GM21381 (cell line): ENCODE data around the gene CCDC71L.
"Not testable (repeated sequence)": the region's sequence is repeated elsewhere in the genome, so short reads cannot be mapped to it uniquely, and the experiment has no call there.

Experiments used
- ATAC-seq: cut with Tn5 transposase; IDR thresholded peaks from one replicate; pipeline ENCODE4 v1.9.1; 2021; ENCODE audit warnings: mild to moderate bottlenecking, moderate library complexity; ENCODE audit not compliant: unreplicated experiment

The CCDC71L gene

DNA sequence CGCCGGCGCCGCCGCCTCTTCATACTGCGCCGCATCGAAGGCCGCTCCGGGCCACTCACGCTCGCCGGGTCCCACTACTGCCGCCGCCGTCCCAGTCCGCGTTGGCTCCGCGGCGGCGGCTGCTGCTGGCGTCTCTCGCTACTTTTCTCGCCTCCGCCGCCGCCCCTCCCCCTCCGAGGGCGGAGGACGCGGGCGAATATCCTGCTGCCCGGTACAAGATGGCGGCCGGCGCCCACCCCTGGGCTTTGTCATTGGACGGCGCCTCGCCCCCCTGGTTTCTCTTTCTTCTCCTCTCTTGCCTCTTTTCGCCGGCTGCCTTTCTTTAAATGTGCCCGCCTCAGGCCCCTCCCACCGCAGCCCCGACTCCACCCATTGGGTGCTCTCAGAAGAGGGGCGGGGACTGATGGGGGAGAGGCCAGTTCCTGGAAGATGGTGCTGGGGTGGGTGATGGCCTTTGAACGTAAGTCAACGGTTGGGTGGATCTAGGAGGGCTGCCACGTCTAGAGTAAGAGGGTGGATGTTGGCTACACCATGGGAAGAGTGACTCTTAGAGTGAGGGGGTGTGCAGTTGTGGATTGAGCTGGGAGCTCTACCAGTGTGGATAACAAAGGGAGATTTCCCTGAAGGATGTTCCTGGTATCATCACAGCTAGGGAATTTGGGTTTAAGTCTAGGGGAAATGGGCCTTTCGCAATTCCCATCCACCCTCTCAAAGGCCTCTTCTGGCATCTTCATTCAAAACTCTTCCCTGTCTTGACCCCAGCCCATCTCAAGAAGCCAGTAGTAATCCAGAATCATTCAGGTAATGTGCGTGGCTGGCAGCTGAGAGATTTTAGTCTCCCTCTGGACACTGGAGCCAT lies at the start of gene CCDC71L:
TSS of gene CCDC71L (minus strand) at position 297 of the 859 bp plus-strand sequence. CDS start at position 35, 262 bp downstream.
- ATAC-seq, result peak; percentile 76

DNA sequence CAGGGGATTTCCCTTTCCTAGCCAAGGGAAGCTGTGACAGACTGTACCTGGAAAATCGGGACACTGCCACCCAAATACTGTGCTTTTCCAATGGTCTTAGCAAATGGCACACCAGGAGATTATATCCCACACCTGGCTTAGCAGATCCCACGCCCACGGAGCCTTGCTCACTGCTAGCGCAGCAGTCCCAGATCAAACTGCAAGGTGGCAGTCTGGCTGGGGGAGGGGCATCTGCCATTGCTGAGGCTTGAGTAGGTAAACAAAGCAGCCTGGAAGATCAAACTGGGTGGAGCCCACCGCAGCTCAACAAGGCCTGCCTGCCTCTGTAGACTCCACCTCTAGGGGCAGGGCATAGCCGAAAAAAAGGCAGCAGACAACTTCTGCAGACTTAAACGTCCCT lies 48.6 kb upstream of the CCDC71L start:
- ATAC-seq, result not testable (repeated sequence)

DNA sequence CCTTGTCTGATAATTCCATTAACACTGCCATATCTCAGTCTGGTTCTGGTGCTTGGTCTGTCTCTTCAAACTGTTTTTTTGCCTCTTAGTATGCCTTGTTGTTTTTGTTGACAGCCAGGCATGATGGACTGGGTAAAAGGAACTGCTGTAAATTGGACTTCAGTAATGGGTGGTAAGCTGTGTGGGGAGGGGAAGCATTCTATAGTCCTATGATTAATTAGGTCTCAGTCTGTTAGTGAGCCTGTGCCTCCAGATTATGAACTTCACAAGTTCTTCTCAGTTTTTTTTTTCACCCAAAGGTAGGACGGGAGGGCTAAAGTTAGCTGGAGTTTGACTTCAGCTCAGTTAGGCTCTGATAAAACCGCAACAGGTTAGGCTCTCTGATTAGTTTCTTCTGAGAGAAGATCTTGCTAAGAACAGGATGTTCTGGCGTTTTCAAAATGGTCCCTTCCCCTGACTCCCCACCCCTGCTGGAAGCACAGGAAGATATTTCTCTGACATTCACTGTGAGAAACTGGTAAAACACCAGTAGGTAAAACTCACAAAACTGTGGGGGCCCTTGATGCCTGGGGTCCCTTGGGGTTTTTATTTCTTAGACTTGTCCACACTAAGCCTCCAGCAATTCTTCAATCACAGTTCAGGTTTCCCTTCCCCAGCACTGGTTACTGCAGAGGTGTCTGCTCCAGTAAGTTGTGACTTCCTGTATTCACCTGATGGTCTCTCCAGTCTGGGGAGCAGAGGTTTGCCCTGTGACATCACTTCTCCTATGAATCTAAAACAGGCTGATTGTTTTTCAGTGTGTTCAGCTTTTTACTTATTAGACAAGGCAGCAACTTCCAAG lies 43.3 kb upstream of the CCDC71L start:
- no peak for ATAC-seq

DNA sequence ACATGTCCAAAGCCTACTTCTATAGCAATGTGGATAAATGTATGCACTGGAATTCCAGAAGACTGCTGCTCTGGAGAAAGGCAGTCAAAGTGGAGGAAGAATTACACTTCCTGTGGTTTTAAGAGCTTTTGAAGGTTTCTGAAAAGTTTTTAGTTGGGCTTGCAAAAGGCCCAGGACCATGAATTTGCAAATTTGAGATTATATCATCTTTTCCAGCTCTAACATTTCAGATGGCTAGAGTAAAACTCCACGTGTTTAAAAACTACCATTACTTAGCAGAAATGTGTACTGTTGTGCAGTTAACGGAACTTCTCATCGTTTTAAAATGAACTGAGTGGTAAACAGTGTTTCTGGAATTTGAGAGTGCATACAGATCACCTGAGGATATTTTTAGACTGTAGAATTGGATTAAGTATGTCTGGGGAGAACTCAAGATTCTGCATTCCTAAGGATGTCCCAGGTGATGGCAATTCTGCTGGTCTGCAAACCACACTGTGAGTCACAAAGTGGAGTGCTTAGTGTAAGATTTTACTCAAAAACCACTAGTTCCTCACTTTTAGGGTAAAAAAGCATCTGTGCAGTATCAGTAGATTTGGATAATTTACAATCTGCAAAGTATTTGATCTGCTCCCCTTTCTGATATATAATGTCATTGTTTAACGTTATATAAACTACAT lies 32.9 kb upstream of the CCDC71L start:
- no peak for ATAC-seq

DNA sequence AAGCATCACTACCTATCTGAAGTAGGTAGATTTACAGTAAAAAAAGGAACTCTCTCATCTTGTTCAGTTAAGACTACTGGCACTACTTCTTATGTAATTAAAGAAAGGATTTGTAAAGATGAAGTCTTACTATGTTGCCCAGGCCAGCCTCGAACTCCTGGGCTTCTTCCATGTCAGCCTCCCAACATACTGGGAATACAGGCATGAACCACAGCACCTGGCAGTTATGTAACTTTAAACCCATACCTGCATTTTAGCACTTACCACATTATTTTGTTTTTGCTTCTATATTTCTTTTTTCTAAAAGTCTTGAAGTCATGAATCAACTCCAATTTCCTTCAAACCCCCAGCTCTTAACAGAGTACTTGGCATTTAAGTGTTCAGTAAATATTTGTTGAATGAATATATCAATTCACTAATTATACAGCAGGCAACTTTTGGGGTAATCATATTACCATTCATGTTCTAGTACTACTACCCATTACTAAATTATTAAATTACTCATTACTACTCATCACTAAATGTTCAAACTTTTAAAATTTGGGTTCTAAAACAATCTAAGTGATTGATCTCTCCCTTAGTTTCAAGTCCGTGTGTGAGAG lies 31.6 kb upstream of the CCDC71L start:
- no peak for ATAC-seq

DNA sequence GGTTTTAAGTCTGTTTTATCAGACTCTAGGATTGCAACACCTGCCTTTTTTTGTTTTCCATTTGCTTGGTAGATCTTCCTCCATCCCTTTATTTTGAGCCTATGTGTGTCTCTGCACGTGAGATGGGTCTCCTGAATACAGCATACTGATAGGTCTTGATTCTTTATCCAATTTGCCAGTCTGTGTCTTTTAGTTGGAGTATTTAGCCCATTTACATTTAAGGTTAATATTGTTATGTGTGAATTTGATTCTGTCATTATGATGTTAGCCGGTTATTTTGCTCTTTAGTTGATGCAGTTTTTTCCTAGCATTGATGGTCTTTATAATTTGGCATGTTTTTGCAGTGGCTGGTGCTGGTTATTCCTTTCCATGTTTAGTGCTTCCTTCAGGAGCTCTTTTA lies 27.2 kb upstream of the CCDC71L start:
- not testable (repeated sequence) for ATAC-seq

DNA sequence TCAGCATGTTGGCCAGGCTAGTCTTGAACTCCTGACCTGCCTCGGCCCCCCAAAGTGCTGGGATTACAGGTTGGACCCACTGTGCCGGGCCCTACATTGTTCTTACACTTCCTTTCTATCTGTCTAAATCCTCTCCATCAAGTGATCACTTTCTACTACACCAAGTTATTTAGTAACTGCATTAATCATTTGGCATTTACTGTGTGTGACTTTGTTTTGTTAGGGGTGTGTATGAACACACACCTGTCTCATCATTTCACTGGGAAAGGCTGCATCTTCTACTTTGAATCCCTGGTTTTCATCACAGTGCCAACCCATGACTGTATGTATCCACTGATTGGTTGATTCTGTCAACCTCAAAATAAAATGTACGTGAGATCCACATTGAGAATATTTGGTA lies 23.0 kb upstream of the CCDC71L start:
- ATAC-seq, result no peak

DNA sequence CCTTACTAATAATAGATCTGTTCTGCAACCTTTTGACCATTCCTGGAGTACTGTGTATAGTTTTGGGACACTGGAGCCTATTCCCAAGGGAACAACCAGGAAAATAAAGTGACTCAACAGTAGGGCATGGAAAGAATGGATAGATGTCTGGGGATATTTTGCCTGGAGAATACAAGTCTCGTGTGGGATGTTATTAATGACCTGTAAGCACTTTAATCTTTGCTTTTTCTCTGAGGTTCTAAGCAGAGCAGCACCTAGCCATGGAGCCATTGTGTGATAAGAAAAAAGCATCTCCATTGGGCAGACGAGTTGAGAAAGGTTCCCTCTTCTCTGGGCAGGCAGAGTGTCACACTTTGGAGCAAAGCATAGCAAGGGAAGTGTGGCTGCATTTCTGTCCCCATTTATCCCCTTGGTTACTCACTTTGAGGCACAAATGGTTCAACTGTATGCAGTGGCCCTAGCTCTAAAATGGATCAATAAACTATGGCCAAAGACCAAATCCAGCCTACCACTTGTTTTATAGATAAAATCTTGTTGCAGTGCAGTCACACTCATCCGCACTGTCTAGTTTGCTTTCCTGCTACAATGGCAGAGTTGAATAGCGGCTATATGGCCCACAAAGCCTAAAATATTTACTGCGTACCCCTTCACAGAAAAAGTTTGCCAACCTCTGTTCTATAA lies 21.0 kb upstream of the CCDC71L start:
- no peak for ATAC-seq

DNA sequence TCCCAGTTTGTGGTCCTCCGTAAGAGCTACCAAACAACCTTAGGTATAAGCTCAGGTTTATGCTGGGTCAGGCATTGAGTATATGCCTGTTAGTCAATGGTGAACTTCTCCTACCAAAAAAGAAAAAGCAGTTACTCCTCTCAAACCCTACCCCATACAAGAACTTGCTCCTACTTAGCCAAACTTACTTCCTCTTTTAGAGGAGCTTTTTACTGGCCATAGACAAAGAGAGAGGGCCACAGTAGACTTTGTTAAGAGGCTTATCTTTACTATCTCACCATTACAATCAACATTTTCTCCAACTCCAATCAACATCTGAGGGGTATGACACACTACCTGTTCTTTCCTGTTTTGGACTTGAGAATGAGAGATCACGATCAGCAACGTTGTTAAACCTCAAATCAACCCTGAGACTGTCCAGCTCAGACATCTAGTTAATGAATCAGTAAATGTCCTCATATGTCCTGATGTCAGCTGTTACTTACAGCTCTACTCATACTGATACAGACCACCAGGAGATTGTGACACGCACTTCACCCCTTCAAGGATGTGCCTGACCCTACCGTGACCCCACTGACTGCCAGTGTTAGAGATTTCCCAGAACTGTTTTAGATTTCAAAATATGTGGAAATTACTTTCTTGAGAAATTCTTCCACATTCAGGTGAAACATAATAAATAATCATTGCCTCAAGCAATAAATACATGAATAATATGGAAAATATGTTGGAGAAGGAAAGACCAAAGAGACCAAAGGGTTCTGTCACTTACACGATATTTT lies 18.4 kb upstream of the CCDC71L start:
- no peak for ATAC-seq

DNA sequence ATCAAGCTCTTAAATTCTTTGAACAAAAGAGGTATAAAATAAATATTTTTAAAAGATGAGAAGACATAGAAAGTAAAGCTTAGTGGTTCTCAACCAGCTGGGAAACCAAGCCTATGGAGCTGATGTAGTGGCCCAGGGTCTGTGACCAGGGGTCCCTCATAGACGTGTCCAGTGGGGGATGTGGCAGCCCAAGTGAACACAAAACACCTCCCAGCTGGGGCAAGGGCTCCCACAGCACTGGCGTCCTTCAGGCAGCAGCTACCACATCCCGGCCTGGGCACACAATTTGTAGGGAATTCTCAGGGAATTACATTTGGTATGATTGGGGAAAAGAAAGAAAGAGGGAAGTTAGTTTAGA lies 17.8 kb upstream of the CCDC71L start:
- no peak for ATAC-seq

DNA sequence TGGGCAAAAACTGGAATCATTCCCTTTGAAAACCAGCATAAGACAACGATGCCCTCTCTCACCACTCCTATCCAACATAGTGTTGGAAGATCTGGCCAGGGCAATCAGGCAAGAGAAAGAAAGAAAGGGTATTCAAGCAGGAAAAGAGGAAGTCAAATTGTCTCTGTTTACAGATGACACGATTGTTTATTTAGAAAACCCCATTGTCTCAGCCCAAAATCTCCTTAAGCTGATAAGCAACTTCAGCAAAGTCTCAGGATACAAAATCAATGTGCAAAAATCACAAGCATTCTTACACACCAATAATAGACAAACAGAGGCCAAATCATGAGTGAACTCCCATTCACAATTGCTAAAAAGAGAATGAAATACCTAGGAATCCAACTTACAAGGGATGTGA lies 15.5 kb upstream of the CCDC71L start:
- ATAC-seq, result not testable (repeated sequence)

DNA sequence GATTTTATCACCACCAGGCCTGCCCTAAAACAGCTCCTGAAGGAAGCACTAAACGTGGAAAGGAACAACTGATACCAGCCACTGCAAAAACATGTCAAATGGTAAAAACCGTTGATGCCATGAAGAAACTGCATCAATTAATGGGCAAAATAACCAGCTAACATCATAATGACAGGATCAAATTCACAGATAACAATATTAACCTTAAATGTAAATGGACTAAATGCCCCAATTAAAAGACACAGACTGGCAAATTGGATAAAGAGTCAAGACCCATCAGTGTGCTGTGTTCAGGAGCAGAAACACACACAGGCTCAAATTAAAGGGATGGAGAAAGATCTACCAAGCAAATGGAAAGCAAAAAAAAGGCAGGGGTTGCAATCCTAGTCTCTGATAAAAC lies 12.7 kb upstream of the CCDC71L start:
- not testable (repeated sequence) for ATAC-seq

DNA sequence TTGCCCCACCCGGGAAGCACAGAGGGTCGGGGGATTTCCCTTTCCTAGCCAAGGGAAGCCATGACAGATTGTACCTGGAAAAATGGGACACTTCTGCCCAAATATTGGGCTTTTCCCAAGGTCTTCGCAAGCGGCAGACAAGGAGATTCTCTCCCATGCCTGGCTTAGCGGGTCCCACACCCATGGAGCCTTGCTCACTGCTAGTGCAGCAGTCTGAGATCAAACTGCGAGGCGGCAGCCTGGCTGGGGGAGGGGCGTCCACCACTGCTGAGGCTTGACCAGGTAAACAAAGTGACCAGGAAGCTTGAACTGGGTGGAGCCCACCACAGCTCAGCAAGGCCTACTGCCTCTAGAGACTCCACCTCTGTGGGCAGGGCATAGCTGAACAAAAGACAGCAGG lies 11.0 kb upstream of the CCDC71L start:
- not testable (repeated sequence) for ATAC-seq

DNA sequence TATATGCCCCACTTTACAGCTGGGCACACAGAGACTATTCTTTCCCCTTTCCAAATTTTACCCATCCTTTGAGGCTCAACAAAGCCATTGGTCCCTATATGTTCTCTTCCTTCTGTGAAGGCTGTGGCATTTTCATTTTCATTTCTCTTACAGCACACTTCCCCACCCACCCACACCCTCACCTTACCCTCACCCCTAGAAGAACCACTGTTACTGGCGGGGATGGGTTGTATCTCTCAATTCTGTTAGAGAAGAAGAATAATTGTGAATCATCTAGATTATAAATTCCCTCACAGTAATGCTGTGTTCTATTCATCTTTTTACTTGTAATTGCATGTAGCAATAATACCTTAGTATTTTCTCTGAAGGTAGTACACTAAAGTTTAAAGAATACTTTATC lies 10.2 kb upstream of the CCDC71L start:
- no peak for ATAC-seq

DNA sequence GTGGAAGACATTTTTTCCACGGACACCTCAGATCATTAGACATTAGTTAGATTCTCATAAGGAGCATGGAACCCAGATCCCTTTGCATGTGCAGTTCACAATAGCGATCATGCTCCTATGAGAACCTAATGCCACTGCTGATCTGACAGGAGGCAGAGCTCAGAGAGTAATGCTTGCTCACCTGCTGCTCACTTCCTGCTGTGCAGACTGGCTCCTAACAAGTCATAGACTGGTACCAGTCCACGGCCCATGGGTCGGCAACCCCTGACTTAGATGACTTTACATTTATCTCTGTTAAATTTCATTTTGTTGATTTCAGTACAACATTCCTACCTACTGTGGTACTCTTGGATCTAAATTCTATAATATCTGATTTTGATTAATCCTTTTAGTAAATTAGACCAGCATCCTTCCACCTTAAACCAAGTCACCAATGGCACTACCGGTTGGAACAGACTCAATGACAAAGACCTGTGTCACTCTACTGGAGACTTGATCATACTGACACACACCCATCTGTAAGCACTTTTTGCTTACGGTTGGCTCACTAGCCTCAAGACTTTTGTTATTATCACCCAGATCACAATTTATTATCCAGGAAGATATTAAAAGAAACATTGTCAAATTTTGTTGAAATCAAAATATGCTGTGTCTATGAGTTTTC lies 8.0 kb upstream of the CCDC71L start:
- ATAC-seq, result no peak

DNA sequence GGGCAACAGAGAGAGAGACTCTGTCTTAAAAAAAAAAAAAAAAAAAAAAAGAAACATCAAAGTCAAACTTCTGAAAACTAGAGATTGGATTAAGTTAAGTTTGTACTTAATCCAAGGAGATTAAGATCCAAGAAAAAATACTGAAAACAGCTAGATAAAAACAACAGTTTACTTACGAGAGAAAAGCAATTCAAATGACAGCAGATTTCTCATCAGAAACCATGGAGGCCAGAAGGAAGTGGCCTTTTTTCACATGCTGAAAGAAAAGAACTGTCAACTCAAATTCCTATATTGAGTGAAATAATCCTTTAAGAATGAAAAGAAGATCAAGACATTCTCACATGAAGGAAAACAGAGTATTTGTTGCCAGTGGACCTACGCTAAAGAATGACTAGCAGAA lies 5.4 kb upstream of the CCDC71L start:
- ATAC-seq, result no peak

DNA sequence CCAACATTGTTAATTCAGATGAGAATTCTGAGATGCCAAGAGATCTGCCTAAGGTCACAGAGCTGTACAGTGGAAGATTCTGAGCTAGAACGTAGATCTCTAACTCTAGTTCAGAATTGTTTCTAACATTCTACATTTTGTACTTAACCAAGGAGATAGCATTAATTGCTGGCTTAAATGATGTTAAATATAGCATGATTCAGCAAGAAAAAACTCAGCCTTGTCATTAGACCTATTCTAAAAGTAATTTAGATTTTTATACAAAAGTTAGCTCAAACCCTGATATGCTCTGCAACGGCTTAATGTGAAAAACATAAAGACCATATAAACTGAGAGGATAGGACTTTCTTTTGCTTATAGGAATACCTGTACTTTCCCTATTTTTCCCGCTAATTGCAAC lies 3.4 kb upstream of the CCDC71L start:
- ATAC-seq, result no peak

DNA sequence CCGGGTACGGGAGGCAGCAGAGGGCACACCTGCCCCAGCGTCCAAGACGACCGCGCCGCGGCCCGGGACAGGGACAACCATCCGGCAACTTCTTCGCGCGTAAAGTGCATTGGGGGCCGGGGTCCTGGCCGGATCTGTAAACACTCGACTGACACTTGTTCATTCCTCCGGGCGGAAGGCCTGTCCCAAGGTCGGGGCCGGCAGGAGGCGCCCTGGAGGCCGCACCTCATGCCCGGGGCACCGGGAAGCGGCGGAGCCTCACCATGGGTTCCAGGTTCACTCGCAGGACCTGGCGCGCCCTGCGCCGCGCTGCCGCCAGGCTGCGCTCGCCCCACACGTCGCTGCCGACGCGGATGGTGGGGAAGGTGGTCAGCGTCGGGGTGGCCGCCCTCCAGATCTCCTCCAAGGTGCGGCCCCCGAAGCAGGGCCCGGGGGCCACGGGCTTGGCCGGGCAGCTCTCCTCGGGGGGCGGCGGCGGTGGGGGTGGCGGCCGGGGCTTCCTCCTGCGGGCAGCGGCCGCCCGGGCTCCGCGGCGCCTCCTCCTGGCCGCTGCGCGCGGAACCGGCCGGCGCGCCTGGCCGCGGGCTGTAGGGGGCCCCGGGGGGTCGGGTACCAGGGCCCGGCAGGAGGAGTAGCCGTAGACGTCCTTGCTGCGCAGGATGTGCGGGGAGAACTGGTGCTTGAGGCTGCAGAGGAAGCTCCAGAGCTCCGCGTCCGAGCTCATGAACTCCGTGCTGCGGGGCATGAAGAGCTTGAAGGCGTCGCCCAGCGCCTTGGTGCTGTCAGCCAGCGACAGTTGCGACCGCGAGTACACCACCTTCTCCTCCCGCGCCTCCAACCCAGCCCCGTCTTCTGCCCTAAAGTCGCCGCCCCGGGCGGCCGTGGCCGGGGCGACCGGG lies 746 bp downstream of the CCDC71L start:
- peak; percentile 61 for ATAC-seq
